Activated CD8-positive, alpha-beta memory T cell treated with anti-CD3 and anti-CD28 coated beads for 1 hour (primary cell): ENCODE data around the gene NLGN1.

Experiments
- DNase-seq, 2 donors: peaks; one replicate each; pipeline ENCODE4 v3.0.0-alpha.2; 2020; ENCODE audit warnings: low read depth in 1 of 2; ENCODE audit errors: extremely low read depth in 1 of 2

NLGN1 gene

GRCh38 chr3:174247687-174248152 lies 850.2 kb downstream of the NLGN1 start:
- DNase-seq = no peak

DNA sequence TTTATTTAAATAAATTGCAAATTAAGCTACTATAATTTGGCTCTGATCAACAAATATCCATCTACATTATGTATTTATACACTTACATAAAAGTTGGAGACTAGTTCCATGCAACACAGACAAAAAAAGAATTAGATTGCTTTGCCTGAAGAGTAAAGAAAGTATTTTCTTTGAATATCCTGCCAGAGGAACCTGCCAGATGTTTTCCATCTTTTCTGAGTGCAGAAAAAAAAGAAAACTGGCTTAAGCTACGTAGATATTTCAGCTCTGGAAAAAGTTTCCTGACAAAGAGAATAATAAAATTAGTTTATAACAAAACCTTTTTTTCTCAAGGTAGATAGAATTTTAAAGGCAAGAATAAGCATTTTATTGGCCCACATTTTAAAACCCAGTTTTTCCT lies 854.1 kb downstream of the NLGN1 start:
- no peak for DNase-seq

- DNase-seq = no peak
Observed at GRCh38 chr3:174253196-174253823, 855.8 kb downstream of the NLGN1 start.

- no peak for DNase-seq
Observed at GRCh38 chr3:174253940-174254339, 856.4 kb downstream of the NLGN1 start.

DNA sequence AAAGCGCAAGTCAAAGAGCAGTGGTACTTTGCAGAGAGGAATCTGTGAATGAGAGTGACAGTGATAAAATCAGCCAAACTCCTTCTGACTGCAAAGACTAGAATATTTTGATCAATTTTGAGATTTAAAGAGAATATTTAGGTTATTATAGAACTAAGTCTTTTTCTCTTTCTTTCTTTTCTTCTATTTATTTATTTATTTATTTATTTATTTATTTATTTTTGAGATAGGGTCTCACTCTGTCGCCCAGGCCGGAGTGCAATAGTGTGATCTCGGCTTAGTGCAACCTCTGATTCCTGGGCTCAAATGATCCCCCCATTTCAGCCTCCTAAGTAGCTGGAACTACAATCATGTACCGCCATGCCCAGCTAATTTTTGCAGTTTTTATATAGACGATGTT lies 857.9 kb downstream of the NLGN1 start:
- no peak for DNase-seq

- no peak for DNase-seq
Observed at GRCh38 chr3:174266476-174266875, 868.9 kb downstream of the NLGN1 start.

DNA sequence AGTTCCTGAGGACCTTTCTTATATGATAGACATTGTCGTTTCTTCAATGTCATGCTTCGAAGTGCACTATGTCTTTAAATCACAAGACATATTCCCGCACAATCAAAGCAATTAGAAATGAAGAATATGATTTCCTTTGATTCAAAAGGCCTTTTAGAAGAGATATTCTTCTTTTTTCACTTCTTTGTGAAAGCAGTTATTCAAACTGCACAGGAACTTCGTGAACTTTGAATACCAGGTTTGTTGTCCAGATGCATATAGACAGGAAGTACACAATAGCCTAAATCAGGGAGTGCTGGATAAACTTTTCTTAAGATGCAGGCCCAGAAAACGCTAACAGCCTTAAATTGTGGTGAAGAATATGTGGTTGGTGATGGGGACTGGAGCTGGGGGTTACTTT lies 870.5 kb downstream of the NLGN1 start:
- DNase-seq = no peak

DNA sequence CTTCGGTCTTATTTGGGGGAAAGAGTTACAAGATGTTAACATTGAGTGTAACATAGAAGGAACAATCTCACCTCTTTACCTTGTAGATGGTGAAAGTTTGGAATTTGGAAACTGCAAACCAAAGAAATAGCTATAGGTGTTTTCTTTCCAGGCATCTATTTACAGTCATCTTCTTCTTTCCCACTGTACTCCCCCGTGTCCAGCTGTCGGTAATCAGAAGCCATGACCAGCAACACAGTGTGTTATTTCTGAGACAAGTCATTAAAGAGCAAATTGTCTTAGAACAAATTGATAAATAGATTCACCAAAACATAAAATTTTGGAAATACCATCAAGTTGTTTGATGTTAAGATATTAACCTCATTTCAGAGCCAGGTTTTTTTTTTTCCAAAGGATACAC lies 871.0 kb downstream of the NLGN1 start:
- no peak for DNase-seq

DNA sequence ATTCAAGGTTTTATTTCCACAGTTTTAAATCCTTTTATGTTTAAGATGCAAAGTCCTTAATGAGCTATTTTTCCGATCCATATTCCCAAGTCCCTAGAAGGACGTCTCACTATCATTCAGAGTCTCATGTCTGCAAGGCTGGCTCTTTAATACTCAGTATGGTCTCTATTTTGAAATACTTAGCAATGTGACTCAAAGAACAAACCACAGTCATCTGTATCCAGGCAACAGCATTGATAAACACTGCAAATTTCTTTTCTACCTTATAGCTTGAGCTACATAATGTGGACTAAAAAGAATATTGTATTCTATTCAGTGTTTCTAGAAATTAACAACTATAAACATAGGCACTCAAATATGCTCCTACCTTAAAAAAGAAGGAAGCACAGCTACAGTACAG lies 873.3 kb downstream of the NLGN1 start:
- DNase-seq = no peak

DNA sequence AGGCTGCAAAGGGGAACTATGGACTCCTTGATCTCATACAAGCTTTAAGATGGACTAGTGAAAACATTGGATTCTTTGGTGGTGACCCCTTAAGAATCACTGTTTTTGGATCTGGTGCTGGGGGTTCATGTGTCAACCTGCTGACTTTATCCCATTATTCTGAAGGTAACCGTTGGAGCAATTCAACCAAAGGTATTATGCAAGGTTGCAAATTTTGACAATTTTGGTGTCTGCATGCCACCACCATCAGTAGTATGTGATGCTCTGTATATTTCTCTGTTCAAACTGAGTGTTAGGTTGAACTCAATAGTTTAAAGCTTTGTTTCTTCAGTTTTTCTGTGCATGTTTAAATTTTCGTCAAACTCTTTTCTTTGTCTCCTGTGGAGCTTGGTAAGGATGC lies 877.8 kb downstream of the NLGN1 start:
- DNase-seq = no peak

DNA sequence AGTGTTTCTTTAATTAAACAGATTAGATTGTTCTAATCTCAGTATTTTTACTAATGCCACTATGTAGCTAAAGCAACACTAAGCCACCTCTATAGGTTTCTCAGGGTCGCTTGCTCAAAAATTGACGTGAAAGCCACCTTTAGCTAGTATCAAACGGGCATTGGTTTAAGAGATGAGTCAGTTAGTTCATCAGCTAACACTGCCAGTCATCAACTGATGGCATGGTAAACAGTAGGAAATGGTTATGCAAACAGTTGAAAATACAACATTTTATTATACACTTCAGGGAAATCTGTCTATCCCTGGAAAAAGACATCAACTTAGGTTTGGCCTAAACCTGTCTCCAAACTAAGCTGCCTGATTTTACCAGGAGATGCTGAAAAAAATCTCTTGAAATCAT lies 879.3 kb downstream of the NLGN1 start:
- DNase-seq = no peak

DNA sequence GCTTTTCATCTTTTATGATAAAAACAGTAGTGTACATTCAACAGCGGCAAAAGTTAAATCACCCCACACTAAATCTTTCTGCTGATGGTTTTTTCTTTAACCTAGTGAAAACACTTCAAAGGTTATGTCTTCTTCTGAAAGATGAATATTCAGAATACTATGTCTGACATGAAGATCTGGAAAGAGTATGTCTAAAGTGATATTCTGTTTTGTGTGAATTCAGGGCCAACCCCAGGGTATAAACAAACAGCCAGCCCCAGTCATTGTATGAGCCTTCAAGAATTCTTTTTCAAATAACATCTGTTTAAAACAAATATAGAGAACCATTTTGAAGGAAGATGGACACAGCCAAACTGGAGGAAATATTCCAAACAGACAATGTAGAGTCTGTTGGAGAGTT lies 880.5 kb downstream of the NLGN1 start:
- no peak for DNase-seq

DNA sequence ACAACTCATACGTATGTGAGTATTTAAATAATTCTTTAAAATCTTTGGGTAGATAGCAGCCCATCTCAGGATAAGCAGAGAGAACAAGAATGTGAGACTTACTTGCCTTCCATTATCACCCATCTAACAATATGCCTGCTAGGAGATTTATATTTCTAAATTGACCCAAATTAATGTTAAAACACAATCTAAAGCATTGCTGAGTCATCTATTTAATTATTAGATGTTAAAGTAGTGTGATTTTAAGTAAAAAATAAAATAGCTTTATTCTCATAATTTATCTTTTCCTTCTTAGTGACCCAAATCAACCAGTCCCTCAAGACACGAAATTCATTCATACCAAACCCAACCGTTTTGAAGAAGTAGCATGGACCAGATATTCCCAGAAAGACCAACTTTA lies 882.6 kb downstream of the NLGN1 start:
- DNase-seq = no peak

DNA sequence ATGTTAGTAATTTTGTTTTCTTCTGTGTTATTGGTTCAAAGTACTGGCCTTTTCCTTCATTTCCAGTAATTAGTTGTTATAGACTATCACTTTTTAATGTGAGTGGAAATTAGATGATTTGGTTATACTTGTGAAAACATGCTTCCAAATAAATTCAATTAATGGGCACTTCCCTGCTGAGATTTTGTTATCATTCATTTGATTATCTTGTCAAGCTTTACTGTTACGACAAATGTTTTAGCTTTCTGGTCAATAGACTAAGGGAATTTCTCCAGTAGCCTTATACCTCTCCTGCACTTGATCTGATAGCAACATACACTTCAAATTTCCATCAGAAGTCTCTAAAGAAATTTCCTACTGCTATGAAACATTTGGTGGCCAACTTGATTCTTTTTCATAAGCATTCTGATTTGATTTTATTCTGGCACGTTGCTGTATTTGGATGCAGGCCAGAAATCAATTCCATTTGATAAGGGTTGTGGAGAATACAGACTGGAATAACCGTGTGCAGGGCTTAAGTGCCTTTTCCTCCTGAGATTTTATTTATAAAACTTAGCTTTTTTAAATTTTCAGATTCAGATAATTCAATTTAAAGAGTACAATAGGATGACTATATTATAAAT lies 887.8 kb downstream of the NLGN1 start:
- no peak for DNase-seq

DNA sequence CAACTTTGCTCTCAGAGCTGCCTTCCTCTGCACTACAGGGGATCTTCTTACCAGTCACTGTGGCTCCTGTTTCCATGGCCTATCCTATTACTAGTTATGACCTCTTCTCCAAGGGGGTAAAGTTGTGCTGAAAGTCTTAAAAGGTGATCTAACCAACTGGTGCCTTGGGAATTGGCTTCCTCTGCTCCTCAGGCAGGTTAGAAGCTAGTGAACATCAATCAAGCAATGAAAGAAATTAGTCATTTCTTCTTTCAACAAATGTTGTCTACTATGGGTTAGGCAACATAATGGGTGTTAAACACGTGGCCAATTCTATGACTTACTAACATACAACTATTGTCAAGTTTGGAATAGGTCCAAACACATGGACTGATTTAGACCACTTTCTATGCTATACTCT lies 890.2 kb downstream of the NLGN1 start:
- DNase-seq = no peak

- DNase-seq = no peak
Observed at GRCh38 chr3:174294616-174295015, 897.1 kb downstream of the NLGN1 start.

DNA sequence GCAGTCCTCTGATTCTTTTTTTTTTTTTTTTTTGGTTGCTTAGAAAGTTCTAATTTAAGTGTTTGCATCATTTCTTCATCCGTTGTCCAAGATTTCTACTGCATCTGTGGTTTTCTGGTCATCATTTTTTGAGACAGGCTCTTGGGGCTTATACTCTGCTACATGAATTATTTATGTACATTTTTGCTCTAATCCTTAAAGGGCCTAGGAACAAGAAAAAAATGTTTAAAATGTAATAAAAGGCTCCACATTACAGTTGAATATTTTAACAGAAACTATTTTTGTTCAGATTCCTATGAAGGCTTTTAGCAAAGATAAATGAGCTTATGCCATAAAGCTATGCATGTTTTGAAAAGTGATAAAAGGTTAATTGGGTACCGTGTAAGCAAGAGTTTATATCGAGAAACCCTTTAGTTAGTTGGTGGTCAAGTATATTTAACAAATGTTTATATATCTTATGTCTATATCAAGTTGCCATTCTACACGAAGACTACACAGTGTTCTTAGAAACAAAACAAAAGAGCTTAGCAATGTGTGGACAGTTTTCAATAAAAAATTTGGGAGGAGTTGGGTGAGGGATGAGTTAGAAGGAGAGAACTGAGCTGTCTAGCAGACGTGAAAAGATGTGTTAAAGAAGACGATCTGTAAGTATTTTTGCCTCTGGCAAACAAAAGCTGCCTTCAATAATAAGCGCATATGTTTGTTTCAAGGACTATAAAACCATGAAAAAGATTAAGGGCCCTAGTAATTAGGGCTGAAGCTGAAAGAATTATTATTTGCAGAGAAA lies 898.0 kb downstream of the NLGN1 start:
- no peak for DNase-seq

DNA sequence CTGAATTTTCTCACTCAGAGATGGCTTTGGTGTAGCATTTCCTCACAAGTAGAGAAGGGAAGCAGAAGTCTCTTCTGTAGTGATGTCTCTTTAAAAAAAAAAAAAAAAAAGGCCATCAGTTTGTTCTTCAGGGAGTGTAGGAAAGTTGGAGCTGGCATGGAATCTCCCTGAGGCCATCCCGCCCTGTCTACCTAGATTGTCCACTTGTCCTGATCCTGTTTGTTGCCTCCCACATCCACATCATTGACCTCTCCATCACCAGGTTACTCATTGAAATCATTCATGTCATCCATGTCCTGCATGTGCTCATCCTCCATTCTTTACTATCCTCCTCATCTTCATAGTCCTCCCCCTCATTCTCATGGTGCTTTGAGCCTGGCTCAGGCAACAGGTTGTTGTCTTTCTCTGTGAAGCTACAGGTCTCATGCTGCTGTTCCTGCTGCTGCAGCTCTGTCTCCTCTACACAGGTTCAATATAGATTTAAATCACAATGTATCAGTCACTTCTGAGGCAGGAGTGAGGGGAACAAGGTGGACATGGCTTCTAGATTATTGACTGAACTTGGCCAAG lies 905.3 kb downstream of the NLGN1 start:
- no peak for DNase-seq

DNA sequence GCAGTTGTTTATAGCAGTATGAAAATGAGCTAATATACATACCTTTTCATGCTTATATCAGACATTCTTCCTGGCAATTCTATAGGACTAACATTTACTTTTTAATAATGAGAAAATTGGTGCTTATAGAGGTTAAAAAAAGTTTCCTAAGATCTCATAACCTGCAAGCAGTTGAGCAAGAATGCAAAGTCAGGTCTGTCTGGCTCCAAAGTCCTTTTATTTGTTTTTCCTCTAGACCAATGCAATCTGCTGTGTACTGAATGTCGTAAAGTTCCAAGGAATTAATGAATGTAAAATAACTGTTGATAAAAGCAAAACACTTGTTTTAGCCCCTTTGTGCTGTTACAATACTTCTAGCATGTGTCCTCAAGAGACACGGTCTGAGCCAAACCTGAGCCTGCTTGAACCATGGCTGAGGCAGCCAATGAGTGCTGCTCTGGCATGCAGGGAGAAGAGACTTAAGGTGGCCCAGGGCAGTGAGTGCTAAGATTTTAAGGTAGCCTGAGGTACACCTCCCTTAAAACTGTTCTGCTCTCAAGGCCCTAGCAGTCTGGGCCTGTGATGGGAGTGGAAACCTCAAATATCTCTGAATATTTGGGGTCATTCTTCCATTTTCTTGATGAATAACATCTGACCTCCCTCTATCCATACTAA lies 906.5 kb downstream of the NLGN1 start:
- DNase-seq = no peak

- DNase-seq = no peak
Observed at GRCh38 chr3:174308736-174309135, 911.2 kb downstream of the NLGN1 start.

- DNase-seq = no peak
Observed at GRCh38 chr3:174310475-174310983, 913.0 kb downstream of the NLGN1 start.
